Measurements from ENCODE around the gene FEM1B.
A peak's percentile ranks its signal among the peaks of the same experiment; 100 is the strongest.

FEM1B gene

DNA sequence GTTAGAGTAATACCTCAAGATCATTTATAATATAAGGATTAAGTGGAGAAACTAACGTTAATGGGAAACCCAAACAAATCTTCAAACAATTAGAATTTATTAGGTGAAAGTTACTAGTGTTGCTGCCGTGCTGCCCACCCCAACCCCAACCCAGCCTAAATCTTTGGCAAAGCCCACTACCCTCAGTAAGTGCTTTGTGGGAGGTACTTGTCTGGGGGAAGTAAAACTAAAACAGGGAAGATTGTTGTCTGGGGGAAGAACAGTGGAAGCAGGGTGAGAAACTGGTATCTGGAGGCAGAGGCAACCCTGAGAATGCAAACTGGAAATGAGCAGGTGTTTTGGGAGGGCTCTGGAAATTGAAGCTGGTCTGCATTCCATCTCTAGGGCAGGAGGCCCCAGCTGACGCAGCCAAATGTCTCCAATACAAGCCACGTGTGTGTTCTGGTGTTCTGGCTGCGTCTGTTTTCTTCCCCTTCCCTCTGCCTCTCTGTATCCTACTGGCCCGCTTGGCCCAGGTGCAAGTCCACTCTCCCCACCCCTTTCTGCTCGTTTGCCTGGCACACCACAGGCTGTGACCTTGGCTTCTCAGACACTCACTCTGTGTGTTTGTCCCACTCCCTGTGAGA is 32.7 kb downstream of the FEM1B start:
- DNase-seq: no peak

DNA sequence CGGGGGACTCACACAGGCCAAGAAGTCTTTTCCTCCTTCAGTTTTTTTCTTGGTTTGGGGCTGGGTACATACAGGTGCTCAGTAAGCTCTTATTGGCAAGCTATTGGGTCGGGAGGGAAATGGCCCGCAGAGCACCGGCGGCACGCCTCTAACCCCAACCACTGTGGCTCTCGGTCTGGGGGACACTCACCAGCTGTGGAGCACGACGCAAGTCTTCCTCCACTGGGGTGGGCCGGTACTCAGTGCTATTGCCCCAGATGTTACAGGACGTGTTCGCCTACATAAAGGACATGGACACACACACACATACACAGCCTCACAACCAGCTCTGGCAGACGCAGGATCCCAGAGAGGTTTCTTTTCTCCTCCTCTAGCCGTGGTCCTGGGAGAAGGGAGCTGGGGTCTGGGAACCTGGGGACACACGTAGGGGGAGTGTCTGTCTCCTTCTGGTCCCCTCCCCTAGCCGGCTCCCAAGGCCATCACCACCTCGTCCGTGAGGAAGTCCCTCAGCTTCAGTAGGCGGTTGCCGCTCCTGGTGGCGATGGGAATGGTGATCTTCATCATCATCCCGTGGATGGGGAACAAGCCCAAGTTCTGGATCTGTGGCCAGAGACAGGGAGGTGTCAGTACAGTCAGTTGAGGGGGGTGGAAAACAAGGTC is 33.4 kb downstream of the FEM1B start:
- DNase-seq: no peak

DNA sequence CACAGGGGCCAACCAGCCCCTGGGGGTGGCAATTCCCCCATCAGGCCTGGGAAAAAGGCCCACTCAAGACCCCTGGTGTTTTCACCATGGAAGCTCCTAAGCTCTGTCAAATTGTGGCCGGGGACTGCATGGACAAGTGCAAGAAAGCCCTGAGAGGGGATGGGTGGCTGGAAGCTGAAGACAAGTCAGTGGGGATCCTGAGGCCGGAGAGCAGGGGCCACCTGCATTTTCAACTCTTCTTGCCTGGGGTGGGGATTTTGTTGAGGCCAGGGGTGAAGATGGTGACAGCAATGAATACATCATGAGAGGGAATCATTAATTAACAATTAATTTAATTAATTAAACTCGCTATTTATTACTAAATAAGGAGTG is 33.9 kb downstream of the FEM1B start:
- DNase-seq: no peak

DNA sequence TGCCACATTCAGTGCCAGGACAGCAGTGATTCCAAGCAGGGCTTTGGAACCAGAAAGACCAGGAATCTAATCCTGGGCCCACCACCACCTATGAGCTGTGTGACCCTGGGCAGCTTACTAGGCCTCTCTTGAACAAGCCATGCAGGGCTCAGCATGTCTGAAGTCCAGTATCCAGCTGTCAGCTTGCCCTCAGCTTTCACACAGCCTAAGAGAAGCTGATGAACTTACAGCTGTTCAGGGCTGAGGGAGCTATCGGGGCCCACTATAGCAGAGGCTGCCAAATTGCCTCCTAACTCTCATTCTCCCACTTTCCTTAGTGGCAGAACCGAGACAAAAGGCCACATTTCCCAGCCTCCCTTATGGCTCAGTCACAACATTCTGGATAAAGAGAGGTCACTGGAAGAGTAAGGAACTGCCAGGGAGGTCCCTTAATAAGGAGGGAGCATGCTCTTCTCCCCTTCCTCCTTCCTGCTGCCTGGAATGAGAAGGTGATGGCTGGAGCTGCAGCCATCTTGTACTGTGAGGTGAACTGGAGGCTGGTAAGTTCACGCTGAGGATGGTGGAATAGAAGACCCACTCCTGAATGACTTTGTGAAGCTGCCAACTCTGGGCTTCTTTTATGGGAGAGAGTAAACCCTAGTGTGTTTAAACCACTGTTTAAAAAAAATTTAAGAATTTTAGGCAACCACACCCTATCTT is 34.5 kb downstream of the FEM1B start:
- no peak for DNase-seq

- no peak for DNase-seq
Measured at GRCh38 chr15:68312701-68313204, 35.2 kb downstream of the FEM1B start.

GRCh38 chr15:68313501-68314410 is 36.2 kb downstream of the FEM1B start:
- no peak for DNase-seq

DNA sequence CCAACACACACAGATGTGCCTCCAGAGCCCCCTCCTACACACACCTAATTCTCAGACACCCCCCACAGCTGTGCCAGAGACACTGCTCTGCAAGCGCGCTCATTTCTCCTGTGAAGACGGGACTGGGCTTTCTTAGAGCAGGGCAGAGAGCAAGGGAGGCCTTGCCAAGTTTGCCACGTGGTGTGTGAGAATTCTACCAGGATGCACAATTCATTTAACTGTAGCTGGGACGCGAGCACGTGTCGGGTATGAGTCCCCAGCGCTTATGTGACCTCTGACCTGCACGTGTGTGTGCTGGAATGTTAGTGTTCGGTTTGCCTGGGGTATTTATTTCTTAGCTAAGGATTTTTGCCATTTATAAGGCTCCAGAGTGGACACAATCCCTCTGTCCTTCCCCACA is 37.0 kb downstream of the FEM1B start:
- DNase-seq: no peak

GRCh38 chr15:68315035-68315434 is 37.5 kb downstream of the FEM1B start:
- DNase-seq: no peak

DNA sequence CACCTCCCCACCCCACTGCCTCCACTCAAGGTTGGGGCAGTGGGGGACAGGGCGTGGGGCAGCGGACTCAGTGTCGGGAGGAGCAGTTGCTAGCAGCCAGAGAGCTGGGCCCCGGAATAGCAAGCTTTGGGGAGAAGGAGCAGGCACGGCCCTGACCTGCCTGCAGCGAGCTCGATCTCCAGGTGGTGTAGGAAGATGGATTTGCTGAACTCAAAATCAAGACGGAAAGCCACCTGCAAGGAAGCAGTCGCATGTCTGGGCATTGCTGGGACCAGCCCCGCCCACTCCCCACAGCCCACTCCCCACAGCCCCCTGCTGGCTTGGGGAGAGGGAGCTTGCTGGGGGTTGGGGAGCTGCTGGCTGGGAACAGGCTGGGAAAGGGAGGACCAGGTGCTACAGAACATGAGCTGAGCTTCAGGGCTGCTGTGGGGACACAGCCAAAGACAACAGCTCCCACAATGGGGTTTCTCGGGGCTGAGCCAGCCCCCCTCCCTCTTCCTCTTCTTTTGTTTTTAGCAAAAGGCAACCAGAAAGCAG is 38.0 kb downstream of the FEM1B start:
- DNase-seq: peak in 2 of 3 experiments; percentile 14 to 41

DNA sequence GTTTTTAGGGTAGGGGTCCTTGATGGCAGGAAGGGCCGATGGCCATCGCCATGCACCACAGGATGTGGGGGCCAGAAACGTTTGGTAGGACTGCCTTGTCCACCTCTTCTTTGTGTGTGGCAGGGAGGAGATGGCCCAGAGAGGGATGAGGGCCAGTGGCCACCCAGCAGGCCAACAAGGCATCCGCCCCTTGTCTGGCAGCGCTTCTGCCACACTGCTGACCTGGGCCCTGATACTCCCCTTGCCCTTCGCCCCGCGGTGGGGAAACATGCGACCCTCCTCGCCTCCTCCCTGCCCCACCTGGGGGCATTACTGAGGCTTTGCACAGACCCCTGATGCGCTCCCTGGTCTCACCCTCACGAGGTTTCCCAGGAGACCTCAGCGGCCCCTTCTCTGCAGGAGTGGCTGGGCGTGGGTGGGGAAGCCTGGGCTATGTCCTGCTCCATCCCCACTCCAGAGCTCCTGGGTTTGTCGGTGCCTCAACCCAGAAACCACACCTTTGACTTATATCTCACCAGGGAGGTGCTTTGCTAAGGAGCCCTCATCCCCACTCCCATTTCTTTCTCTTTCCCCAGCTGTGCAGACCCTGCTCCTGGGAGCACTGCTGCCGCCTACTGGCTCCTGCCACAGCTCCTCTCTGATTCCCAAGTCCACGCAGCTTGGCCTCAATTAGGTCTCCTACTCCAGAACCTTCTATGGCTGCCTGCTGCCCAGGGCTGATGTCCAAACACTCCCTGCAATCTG is 38.7 kb downstream of the FEM1B start:
- no peak for DNase-seq

DNA sequence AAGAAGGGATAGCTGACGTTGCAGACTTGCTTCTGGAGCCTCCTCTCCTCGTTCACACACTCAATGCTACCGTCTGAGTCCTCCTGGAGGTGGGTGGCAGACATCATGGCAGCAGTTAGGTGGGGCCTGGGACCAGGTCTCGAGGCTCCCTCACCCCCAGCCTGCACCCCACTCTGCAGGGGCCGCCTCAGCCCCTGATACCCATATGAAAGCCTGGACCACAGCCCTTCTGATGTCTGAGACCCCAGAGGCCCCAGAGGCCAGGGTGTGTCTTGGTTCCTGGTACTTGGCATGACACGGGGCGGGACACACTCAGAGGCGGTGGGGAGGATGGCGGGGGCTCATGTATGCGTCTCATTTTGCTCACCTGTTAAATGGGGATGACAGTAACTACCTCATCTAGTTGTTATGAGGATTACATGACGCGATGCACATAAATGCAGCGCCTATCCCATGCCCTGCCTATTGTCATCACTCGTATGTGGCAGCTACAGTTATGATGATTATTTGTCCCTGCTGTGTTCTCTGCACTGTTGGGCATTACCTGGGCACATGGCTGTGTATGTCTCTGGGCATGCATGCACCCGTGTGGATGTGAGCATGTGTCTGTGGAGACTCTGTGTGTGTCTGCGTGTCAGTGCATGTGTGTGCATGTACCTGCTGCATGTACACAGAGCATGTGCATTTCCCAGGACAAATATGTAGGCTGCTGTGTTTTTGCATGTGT is 39.9 kb downstream of the FEM1B start:
- DNase-seq: no peak

- DNase-seq: no peak
Measured at GRCh38 chr15:68318008-68318835, 40.7 kb downstream of the FEM1B start.

DNA sequence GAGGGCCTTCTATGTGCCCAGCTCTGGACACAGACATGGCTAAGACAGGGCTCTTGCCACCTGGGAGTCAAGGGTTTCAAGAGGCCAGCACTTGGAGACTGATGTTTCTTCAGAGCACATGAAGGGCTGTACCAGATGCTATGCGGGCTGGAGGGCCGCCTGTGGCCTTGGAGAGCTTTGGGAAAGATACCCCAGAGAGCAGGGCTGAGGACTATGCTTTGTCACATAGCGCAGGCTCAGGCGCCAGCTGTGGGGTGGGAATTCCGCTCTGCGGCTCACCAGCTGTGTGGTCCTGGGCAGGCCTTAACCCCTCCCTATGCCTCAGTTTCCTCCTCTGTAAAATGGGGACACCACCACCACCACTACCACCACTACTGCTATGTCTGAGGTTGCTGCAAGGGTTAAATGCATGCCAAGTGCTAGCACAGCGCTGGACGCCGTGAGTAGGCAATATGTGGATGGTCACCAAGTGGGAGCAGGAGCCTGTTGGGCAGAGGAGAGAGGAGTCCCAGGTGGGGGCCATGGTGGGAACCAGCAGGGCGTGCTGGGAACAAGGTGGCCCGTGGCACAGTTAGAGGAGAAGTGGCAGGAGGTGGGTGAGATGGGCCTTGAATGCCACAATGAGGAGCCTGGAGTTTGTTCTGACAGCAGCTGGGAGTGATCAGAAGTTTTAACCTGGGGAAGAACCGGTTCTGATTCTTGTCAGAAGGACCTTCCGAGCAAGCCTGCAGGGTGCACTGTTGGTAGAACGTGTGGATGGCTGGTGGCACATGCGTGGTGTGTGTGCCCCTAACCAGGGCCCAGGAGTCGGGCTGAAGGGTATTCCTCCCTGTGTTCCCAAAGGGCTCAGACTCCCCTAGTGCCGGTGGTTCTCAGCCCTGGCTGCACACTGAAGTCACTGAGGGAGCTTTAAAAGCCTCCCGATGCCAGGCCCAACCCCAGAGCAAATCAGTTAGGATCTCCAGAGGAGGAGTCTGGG is 41.7 kb downstream of the FEM1B start:
- DNase-seq: no peak

GRCh38 chr15:68319997-68320396 is 42.5 kb downstream of the FEM1B start:
- no peak for DNase-seq

GRCh38 chr15:68321229-68321628 is 43.7 kb downstream of the FEM1B start:
- no peak for DNase-seq

DNA sequence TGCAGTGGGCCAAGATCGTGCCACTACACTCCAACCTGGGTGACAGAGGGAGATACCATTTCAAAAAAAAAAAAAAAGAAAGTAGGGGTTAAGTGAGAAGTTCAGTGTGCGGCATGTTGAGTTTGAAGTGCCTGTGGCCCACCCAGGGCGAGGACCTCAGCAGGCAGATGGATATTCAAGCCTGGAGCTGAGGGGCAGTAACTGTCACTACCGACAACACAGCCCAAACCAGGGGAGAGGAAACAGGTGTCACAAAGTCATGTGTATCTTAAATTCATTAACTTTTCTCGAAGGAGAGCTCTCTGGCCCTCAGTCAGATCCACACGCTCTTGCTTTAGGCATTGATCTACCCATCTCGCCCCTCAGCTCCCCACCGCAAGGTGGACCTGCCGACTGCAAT is 45.3 kb downstream of the FEM1B start:
- no peak for DNase-seq

GRCh38 chr15:68325726-68326125 is 48.2 kb downstream of the FEM1B start:
- no peak for DNase-seq

DNA sequence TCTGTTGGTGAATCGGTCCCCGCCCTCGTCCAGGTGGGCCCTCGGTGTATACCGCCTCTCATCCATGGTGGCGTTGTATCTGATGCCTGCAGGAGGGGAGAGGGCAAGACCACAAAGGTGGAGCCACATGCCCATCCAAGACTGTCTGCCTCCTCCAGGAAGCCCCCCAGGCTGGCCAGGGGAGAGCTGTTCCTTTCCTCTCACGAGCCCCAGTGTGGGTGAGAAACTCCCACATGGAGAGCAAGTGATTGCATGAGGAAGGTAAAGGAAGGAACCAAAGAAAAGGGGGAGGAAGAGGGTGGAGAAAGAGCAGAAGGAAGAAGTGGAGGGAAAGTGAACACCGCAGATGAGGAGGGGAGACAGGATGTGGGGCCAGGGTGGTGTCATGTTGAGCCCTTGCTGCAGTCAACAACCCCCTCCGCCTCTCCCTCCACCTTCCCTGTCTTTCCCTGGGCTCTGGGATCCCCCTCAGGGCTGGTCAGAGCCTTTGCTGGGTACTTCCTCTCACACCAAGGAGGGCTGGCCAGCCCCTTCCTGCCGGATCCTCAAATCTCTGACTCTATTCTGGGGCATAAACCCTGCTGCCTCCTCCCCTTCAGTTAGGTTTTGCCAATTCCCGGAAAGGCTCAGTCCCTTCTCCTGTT is 49.3 kb downstream of the FEM1B start:
- DNase-seq: no peak

- no peak for DNase-seq
Measured at GRCh38 chr15:68328443-68328842, 50.9 kb downstream of the FEM1B start.

All from NCI-H1417 (cell line).